Tibial nerve (tissue), 3 donors: ENCODE results near the gene SMG1.

Experiments used
- POLR2A ChIP-seq, 2 donors: fragments of 450-650 bp; IDR thresholded peaks; one replicate each; pipeline ENCODE4 v1.6.1; 2017; ENCODE audit warnings: antibody characterized with exemption in 2 of 2, mild to moderate bottlenecking in 2 of 2, moderate library complexity in 2 of 2
- TF ChIP-seq, protein P1 (sequence below), 5 experiments: fragments of 200-600 bp in 3 of 5; fragments of 450-650 bp in 2 of 5; sonication (generic) in 3 of 5; IDR thresholded peaks; one replicate each; pipeline ENCODE4 v1.5.1; 2016 to 2019; ENCODE audit warnings: antibody characterized with exemption in 5 of 5, mild to moderate bottlenecking in 3 of 5, moderate library complexity in 2 of 5

DNA sequence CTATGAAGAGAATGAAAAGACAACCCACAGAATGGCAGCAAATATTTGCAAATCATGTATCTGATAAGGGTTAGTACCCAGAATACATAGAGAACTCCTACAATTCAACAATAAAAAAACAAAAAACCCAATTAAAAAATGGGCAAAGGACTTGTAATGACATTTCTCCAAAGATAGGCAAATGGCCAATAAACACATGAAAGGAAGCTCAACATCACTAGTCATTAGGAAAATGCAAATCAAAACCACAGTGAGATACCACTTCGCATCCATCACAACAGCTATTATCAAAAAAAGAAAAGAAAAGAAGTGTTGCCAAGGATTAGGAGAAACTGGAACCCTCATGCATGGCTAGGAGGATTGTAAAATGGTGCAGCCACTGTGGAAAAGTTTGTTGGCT is 79.8 kb downstream of the SMG1 start:
- no peak for TF ChIP-seq POLR2A (IDR thresholded peaks at IDR 0.05)
- TF ChIP-seq, protein P1, sequence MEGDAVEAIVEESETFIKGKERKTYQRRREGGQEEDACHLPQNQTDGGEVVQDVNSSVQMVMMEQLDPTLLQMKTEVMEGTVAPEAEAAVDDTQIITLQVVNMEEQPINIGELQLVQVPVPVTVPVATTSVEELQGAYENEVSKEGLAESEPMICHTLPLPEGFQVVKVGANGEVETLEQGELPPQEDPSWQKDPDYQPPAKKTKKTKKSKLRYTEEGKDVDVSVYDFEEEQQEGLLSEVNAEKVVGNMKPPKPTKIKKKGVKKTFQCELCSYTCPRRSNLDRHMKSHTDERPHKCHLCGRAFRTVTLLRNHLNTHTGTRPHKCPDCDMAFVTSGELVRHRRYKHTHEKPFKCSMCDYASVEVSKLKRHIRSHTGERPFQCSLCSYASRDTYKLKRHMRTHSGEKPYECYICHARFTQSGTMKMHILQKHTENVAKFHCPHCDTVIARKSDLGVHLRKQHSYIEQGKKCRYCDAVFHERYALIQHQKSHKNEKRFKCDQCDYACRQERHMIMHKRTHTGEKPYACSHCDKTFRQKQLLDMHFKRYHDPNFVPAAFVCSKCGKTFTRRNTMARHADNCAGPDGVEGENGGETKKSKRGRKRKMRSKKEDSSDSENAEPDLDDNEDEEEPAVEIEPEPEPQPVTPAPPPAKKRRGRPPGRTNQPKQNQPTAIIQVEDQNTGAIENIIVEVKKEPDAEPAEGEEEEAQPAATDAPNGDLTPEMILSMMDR (IDR thresholded peaks at IDR 0.05) = no peak
